ENCODE results near the gene NKX1-2. TPM values are rescaled to one million over a fixed set of nuclear protein-coding genes. Genes with fewer than 3 reads are reported as not detected.
A peak's percentile ranks its signal among the peaks of the same experiment; 100 is the strongest.

The NKX1-2 gene
- not detected for total RNA-seq

GRCh38 chr10:124450012-124450782, at the start of gene NKX1-2:
Gene NKX1-2 (minus strand): TSS chr10:124450035. CDS start chr10:124449943, 92 bp downstream.
- Mint-ChIP-seq H3K4me3 (no peak within 1 kb of the TSS), H3K9me3 (no peaks in the 10 kb centered on the region), H3K4me1 (peaks cover 16% of the 10 kb centered on the region), H3K36me3 (ENCODE audit: low read depth) (no peaks in the 10 kb centered on the region), H3K27ac (no peak within 1 kb of the TSS), H3K27me3 (peaks cover 81% of the 10 kb centered on the region)
- no peak for DNase-seq
- POLR2A ChIA-PET, result no interaction called here
- CTCF ChIA-PET, result no interaction called here

GRCh38 chr10:124498056-124498455, 48.2 kb upstream of the NKX1-2 start:
- no peak for DNase-seq
- no peaks in the 10 kb centered on the region for H3K27me3 Mint-ChIP-seq
- ChIA-PET POLR2A (no interaction called here), CTCF (no interaction called here)
- no peak overlapping the region for H3K4me3 Mint-ChIP-seq
- peaks cover 10% of the 10 kb centered on the region for H3K9me3 Mint-ChIP-seq
- H3K36me3 Mint-ChIP-seq (ENCODE audit: low read depth), result peaks cover 15% of the 10 kb centered on the region
- no peak overlapping the region for H3K27ac Mint-ChIP-seq
- peaks cover 18% of the 10 kb centered on the region for H3K4me1 Mint-ChIP-seq

GRCh38 chr10:124497196-124497881, 47.5 kb upstream of the NKX1-2 start:
- no peaks in the 10 kb centered on the region for H3K27me3 Mint-ChIP-seq
- DNase-seq, result no peak
- H3K9me3 Mint-ChIP-seq, result peaks cover 10% of the 10 kb centered on the region
- H3K36me3 Mint-ChIP-seq (ENCODE audit: low read depth), result peaks cover 15% of the 10 kb centered on the region
- no peak overlapping the region for H3K27ac Mint-ChIP-seq
- H3K4me3 Mint-ChIP-seq, result no peak overlapping the region
- ChIA-PET CTCF (no interaction called here), POLR2A (no interaction called here)
- peaks cover 18% of the 10 kb centered on the region for H3K4me1 Mint-ChIP-seq

GRCh38 chr10:124496620-124497019, 46.8 kb upstream of the NKX1-2 start:
- no peak for DNase-seq
- Mint-ChIP-seq H3K4me1 (peaks cover 16% of the 10 kb centered on the region), H3K4me3 (no peak overlapping the region), H3K9me3 (peaks cover 9% of the 10 kb centered on the region), H3K27ac (no peak overlapping the region), H3K36me3 (ENCODE audit: low read depth) (peaks cover 13% of the 10 kb centered on the region), H3K27me3 (no peaks in the 10 kb centered on the region)
- ChIA-PET CTCF (interaction anchor here (0.7 kb wide), 1 partner anchor 93 kb away, joined by 3 read pairs; no protein-coding TSS in a partner anchor), POLR2A (no interaction called here)

GRCh38 chr10:124496150-124496549, 46.3 kb upstream of the NKX1-2 start:
- Mint-ChIP-seq H3K36me3 (ENCODE audit: low read depth) (peaks cover 10% of the 10 kb centered on the region), H3K27ac (no peak overlapping the region), H3K27me3 (no peaks in the 10 kb centered on the region), H3K4me1 (peaks cover 16% of the 10 kb centered on the region), H3K9me3 (peaks cover 8% of the 10 kb centered on the region), H3K4me3 (no peak overlapping the region)
- ChIA-PET CTCF (interaction anchor here (0.7 kb wide), 1 partner anchor 92 kb away, joined by 3 read pairs; no protein-coding TSS in a partner anchor), POLR2A (no interaction called here)
- no peak for DNase-seq

- Mint-ChIP-seq H3K4me1 (peaks cover 12% of the 10 kb centered on the region), H3K27me3 (no peaks in the 10 kb centered on the region), H3K27ac (no peak overlapping the region), H3K36me3 (ENCODE audit: low read depth) (peaks cover 6% of the 10 kb centered on the region), H3K4me3 (no peak overlapping the region), H3K9me3 (peaks cover 4% of the 10 kb centered on the region)
- POLR2A ChIA-PET, result no interaction called here
- CTCF ChIA-PET, result no interaction called here
- DNase-seq, result no peak
Measured at GRCh38 chr10:124495725-124496124, 45.9 kb upstream of the NKX1-2 start.

- H3K36me3 Mint-ChIP-seq (ENCODE audit: low read depth), result peaks cover 5% of the 10 kb centered on the region
- ChIA-PET POLR2A (no interaction called here), CTCF (no interaction called here)
- H3K27ac Mint-ChIP-seq, result no peak overlapping the region
- no peaks in the 10 kb centered on the region for H3K9me3 Mint-ChIP-seq
- no peak overlapping the region for H3K4me3 Mint-ChIP-seq
- H3K27me3 Mint-ChIP-seq, result no peaks in the 10 kb centered on the region
- H3K4me1 Mint-ChIP-seq, result peaks cover 8% of the 10 kb centered on the region
- DNase-seq, result no peak
Measured at GRCh38 chr10:124495162-124495561, 45.3 kb upstream of the NKX1-2 start.

- no peak for DNase-seq
- Mint-ChIP-seq H3K27me3 (no peaks in the 10 kb centered on the region), H3K36me3 (ENCODE audit: low read depth) (no peaks in the 10 kb centered on the region), H3K4me1 (peaks cover 8% of the 10 kb centered on the region), H3K27ac (peak overlapping the region; percentile 58), H3K9me3 (no peaks in the 10 kb centered on the region), H3K4me3 (peak overlapping the region; percentile 53)
- ChIA-PET POLR2A (no interaction called here), CTCF (interaction anchor here (0.9 kb wide), 1 partner anchor 33 kb away, joined by 3 read pairs; the partner anchor contains the start of gene LHPP)
Measured at GRCh38 chr10:124494046-124494807, 44.4 kb upstream of the NKX1-2 start.

GRCh38 chr10:124493214-124493882, 43.5 kb upstream of the NKX1-2 start:
- Mint-ChIP-seq H3K36me3 (ENCODE audit: low read depth) (peaks cover 2% of the 10 kb centered on the region), H3K27me3 (no peaks in the 10 kb centered on the region), H3K4me3 (no peak overlapping the region), H3K9me3 (no peaks in the 10 kb centered on the region), H3K4me1 (peaks cover 8% of the 10 kb centered on the region), H3K27ac (no peak overlapping the region)
- CTCF ChIA-PET, result interaction anchor here (0.9 kb wide), 1 partner anchor 32 kb away, joined by 3 read pairs; the partner anchor contains the start of gene LHPP
- POLR2A ChIA-PET, result no interaction called here
- DNase-seq, result no peak

- H3K27ac Mint-ChIP-seq, result no peak overlapping the region
- DNase-seq, result no peak
- peaks cover 8% of the 10 kb centered on the region for H3K4me1 Mint-ChIP-seq
- ChIA-PET POLR2A (no interaction called here), CTCF (no interaction called here)
- peaks cover under 1% of the 10 kb centered on the region for H3K9me3 Mint-ChIP-seq
- H3K4me3 Mint-ChIP-seq, result no peak overlapping the region
- H3K27me3 Mint-ChIP-seq, result no peaks in the 10 kb centered on the region
- peaks cover 3% of the 10 kb centered on the region for H3K36me3 Mint-ChIP-seq (ENCODE audit: low read depth)
Measured at GRCh38 chr10:124492266-124492665, 42.4 kb upstream of the NKX1-2 start.

GRCh38 chr10:124491105-124491504, 41.3 kb upstream of the NKX1-2 start:
- no peak for DNase-seq
- Mint-ChIP-seq H3K9me3 (peaks cover 8% of the 10 kb centered on the region), H3K27me3 (no peaks in the 10 kb centered on the region), H3K36me3 (ENCODE audit: low read depth) (peaks cover 5% of the 10 kb centered on the region), H3K4me1 (peaks cover 8% of the 10 kb centered on the region), H3K27ac (no peak overlapping the region), H3K4me3 (no peak overlapping the region)
- POLR2A ChIA-PET, result no interaction called here
- CTCF ChIA-PET, result no interaction called here

GRCh38 chr10:124486635-124487034, 36.8 kb upstream of the NKX1-2 start:
- no peak for DNase-seq
- Mint-ChIP-seq H3K4me3 (no peak overlapping the region), H3K9me3 (peaks cover 8% of the 10 kb centered on the region), H3K36me3 (ENCODE audit: low read depth) (peaks cover 5% of the 10 kb centered on the region), H3K27ac (no peak overlapping the region), H3K4me1 (no peaks in the 10 kb centered on the region), H3K27me3 (no peaks in the 10 kb centered on the region)
- POLR2A ChIA-PET, result no interaction called here
- CTCF ChIA-PET, result no interaction called here

GRCh38 chr10:124484661-124485060, 34.8 kb upstream of the NKX1-2 start:
- H3K27me3 Mint-ChIP-seq, result no peaks in the 10 kb centered on the region
- no peak overlapping the region for H3K4me3 Mint-ChIP-seq
- ChIA-PET CTCF (interaction anchor here (0.9 kb wide), 1 partner anchor 11 kb away, joined by 7 read pairs; no protein-coding TSS in a partner anchor), POLR2A (no interaction called here)
- no peak for DNase-seq
- no peak overlapping the region for H3K27ac Mint-ChIP-seq
- peaks cover 5% of the 10 kb centered on the region for H3K36me3 Mint-ChIP-seq (ENCODE audit: low read depth)
- peaks cover 8% of the 10 kb centered on the region for H3K9me3 Mint-ChIP-seq
- H3K4me1 Mint-ChIP-seq, result no peaks in the 10 kb centered on the region

Data from activated CD4-positive, alpha-beta memory T cell treated with anti-CD3 and anti-CD28 coated beads, Interleukin-2, amount 10 ng/mL, durations not matched to agents 7 days and 5 days (primary cell).